HCT116 (cell line): ENCODE measurements around the gene KASH5. TPM values are rescaled to one million over a fixed set of nuclear protein-coding genes. Genes with fewer than 3 reads are reported as not detected.

ENCODE experiments used
- ATAC-seq: fragments of 200-7000 bp; cut with Tn5 transposase; 2 replicates; pipeline ENCODE4 v1.9.1; 2020; ENCODE audit warnings: mild to moderate bottlenecking, moderate library complexity
- BruUV-seq: library from RNA; stranded (reverse); fragments of 400-500 nt; replicated peaks from 2 replicates; lab custom pipeline; 2021; lab: Mats Ljungman, UMichigan
- CTCF ChIA-PET: fragments of 300-600 bp; sonication (Branson Sonifier 250); formaldehyde crosslinking; loops from one replicate; lab custom pipeline; 2021; ENCODE audit warnings: antibody characterized with exemption; lab: Charles Lee
- POLR2A ChIA-PET: fragments of 300-600, 350-600 bp; sonication (Branson Sonifier 250); formaldehyde crosslinking; loops from one replicate; lab custom pipeline; 2021; ENCODE audit warnings: antibody characterized with exemption; lab: Charles Lee
- RAD21 ChIA-PET, 2 experiments: fragments of 300-600 bp; sonication (Branson Sonifier 250); formaldehyde crosslinking; loops; one replicate each; lab custom pipeline; 2023; ENCODE audit warnings: low total read pairs in 2 of 2; ENCODE audit not compliant: uncharacterized antibody in 2 of 2, unreplicated experiment in 2 of 2, low non-redundant PET in 1 of 2; lab: Charles Lee
- DNase-seq: peaks from one replicate; pipeline ENCODE4 v3.0.0-alpha.2; 2010; ENCODE audit warnings: low read depth, low spot score
- H2AFZ ChIP-seq: fragments of 200-600 bp; shearing (Covaris generic), sonication (generic); 2 replicates; pipeline ENCODE4 v1.6.1; 2017; ENCODE audit warnings: low read depth, mixed run types, mixed read lengths, antibody characterized with exemption, low read length; ENCODE audit not compliant: poor library complexity, severe bottlenecking
- H3K27ac ChIP-seq: 2 replicates; pipeline ENCODE4 v1.5.1; 2012; ENCODE audit warnings: low read depth, low read length
- H3K27me3 ChIP-seq: fragments of 200-600 bp; sonication (generic); 2 replicates; pipeline ENCODE4 v1.6.1; 2016; ENCODE audit warnings: mixed run types, low read length, mixed read lengths; ENCODE audit not compliant: insufficient read depth
- H3K36me3 ChIP-seq, 2 experiments: fragments of 200-500 bp in 1 of 2; fragments of 200-600 bp in 1 of 2; sonication (Bioruptor generic) in 1 of 2; sonication (generic) in 1 of 2; 2 replicates each; pipeline versions ENCODE4 v1.5.1 to v1.6.1; 2014 to 2016; ENCODE audit warnings: low read length in 2 of 2, inconsistent platforms in 1 of 2, mixed read lengths in 1 of 2, mixed run types in 1 of 2; ENCODE audit not compliant: insufficient read depth in 2 of 2, control insufficient read depth in 1 of 2
- H3K4me1 ChIP-seq, 2 experiments: fragments of 200-600 bp in 1 of 2; sonication (generic) in 1 of 2; 2 replicates each; pipeline versions ENCODE4 v1.5.1 to v1.6.1; 2012 to 2017; ENCODE audit warnings: low read length in 2 of 2, inconsistent platforms in 1 of 2, mild to moderate bottlenecking in 1 of 2, mixed read lengths in 1 of 2, mixed run types in 1 of 2, moderate library complexity in 1 of 2; ENCODE audit not compliant: insufficient read depth in 2 of 2, control insufficient read depth in 1 of 2
- H3K4me2 ChIP-seq: fragments of 200-600 bp; sonication (generic); 2 replicates; pipeline ENCODE4 v1.6.1; 2017; ENCODE audit warnings: mixed run types, low read length, mixed read lengths
- H3K4me3 ChIP-seq, 2 experiments: fragments of 200-600 bp in 1 of 2; sonication (generic) in 1 of 2; replicated peaks in 1 of 2; 2 replicates each; pipeline ENCODE4 v1.5.1; 2011 to 2016; ENCODE audit warnings: low read length in 2 of 2, control low read depth in 1 of 2, low read depth in 1 of 2, mild to moderate bottlenecking in 1 of 2, mixed read lengths in 1 of 2, mixed run types in 1 of 2
- H3K79me2 ChIP-seq: fragments of 200-600 bp; sonication (generic); 2 replicates; pipeline ENCODE4 v1.6.1; 2017; ENCODE audit warnings: mild to moderate bottlenecking, mixed run types, low read length, moderate library complexity, mixed read lengths; ENCODE audit not compliant: insufficient read depth
- H3K9ac ChIP-seq: fragments of 200-600 bp; sonication (generic); 2 replicates; pipeline ENCODE4 v1.6.1; 2016; ENCODE audit warnings: low read length, mixed read lengths
- H3K9me2 ChIP-seq: fragments of 200-600 bp; sonication (generic), shearing (Covaris generic); 2 replicates; pipeline ENCODE4 v1.6.1; 2017; ENCODE audit warnings: mixed run types, mild to moderate bottlenecking, moderate library complexity; ENCODE audit not compliant: insufficient read depth
- H3K9me3 ChIP-seq, 2 experiments: fragments of 200-500 bp in 1 of 2; fragments of 200-600 bp in 1 of 2; sonication (Bioruptor generic) in 1 of 2; sonication (generic) in 1 of 2; 2 replicates each; pipeline ENCODE4 v1.6.1; 2014 to 2017; ENCODE audit warnings: low read length in 2 of 2, mixed read lengths in 2 of 2, inconsistent platforms in 1 of 2, low read depth in 1 of 2, mild to moderate bottlenecking in 1 of 2, mixed run types in 1 of 2, moderate library complexity in 1 of 2; ENCODE audit not compliant: control insufficient read depth in 1 of 2, insufficient read depth in 1 of 2
- H4K20me1 ChIP-seq: fragments of 200-600 bp; sonication (generic), shearing (Covaris generic); 2 replicates; pipeline ENCODE4 v1.6.1; 2017; ENCODE audit warnings: mixed run types, mild to moderate bottlenecking, moderate library complexity; ENCODE audit not compliant: insufficient read depth
- CBX3 ChIP-seq: IDR thresholded peaks from 2 replicates; pipeline ENCODE4 v1.6.1; 2012; ENCODE audit warnings: low read depth
- CEBPB ChIP-seq: IDR thresholded peaks from 2 replicates; pipeline ENCODE4 v1.6.1; 2012; ENCODE audit warnings: low read depth
- EZH2 ChIP-seq: fragments of 200-600 bp; sonication (generic); IDR thresholded peaks from 2 replicates; pipeline ENCODE4 v1.6.1; 2017; ENCODE audit warnings: antibody characterized with exemption, mixed run types
- POLR2A ChIP-seq: IDR thresholded peaks from 2 replicates; pipeline ENCODE4 v1.7.0; 2011; ENCODE audit warnings: borderline replicate concordance; ENCODE audit not compliant: insufficient read depth, insufficient read length; ENCODE audit errors: extremely low read depth
- SP1 ChIP-seq: IDR thresholded peaks from 2 replicates; pipeline ENCODE4 v1.6.1; 2012; ENCODE audit warnings: low read depth
- TCF7L2 ChIP-seq: IDR thresholded peaks from 2 replicates; pipeline ENCODE4 v1.7.0; 2011; ENCODE audit warnings: borderline replicate concordance, inconsistent platforms; ENCODE audit not compliant: insufficient read depth, insufficient read length; ENCODE audit errors: extremely low read depth
- ZFX ChIP-seq: fragments of 450-650 bp; IDR thresholded peaks from 2 replicates; pipeline ENCODE4 v1.6.1; 2017
- intact Hi-C: fragments of 100-400 bp; cut with micrococcal nuclease; formaldehyde crosslinking; loops from 2 replicates; pipeline ENCODE4 v1.10.0; 2022
- total RNA-seq: library from RNA; stranded (reverse); gene quantifications from one replicate; pipeline ENCODE4 v1.2.1, GENCODE V29; 2021; ENCODE audit not compliant: unreplicated experiment

KASH5 gene
- total RNA-seq, 1 experiment from 2014 or later, result not detected

DNA sequence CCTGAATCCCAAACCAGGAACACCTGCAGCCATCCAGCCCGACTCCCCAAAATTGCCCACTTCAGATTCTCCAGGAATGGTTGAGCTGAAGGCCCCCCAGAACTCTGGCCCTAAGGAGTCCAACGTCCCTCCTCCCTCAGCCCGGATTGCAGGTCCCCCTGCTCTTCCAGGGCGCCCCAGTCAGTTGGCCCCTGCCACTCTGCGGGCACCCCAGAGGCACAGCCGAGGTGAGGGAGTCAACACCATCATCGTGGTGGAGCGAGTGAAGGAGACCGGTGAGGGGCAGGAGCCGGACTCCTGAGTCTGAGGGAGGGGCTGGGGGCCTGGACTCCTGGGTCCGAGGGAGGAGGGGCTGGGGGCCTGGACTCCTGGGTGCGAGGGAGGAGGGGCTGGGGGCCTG lies 39.3 kb downstream of the KASH5 start:
- CTCF ChIA-PET, result interaction anchor here (1.5 kb wide), 1 partner anchor 18 kb away, joined by 4 read pairs; no protein-coding TSS in a partner anchor
- intact Hi-C loops, result no loop called here

DNA sequence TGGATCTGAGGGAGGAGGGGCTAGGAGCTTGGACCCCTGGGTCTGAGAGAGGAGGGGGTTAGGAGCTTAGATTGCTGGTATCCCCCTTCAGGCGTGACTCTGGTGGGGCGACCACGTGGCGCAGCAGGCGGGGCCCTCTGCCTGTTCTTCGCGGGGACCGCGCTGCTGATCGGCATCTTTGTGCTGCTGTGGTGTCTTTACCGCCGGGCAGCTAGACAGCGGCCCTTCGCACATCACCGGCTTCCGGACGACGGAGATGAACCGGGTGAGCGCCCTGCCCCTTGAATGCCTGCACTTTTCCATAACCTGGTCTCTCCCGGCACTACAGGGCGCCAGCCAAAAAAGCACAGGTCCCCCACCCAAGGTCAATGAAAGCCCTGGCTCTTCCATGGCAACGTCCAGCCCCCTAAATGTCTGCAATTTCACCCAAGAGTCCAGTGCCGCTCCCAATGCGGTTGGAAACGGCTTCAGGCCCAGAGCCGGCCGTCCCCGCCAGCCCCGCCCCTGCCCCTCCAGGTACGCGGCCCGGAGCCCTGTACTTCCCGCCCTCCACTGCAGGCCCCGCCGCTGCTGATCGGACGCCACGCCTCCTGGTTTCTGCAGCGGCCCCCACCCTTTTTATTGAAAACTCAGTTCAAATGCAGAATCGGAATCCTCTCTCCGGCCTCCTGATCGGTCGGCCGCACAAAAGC lies 40.0 kb downstream of the KASH5 start:
- H3K27me3 ChIP-seq, result no peaks in the 10 kb centered on the region
- RAD21 ChIA-PET, result no interaction called here
- H3K27ac ChIP-seq, result peak overlapping the region; percentile 60
- DNase-seq (no peak), ATAC-seq (peak; percentile 69)
- no peaks in the 10 kb centered on the region for H3K9me2 ChIP-seq
- no peaks in the 10 kb centered on the region for H3K9me3 ChIP-seq
- CTCF ChIA-PET, result no interaction called here
- H3K36me3 ChIP-seq, result no peaks in the 10 kb centered on the region
- H3K9ac ChIP-seq, result peak overlapping the region; percentile 57
- H3K4me3 ChIP-seq, result peak overlapping the region; percentile 36 to 47
- intact Hi-C loops, result no loop called here
- POLR2A ChIA-PET, result no interaction called here
- H2AFZ ChIP-seq, result peak overlapping the region; percentile 6
- H3K79me2 ChIP-seq, result no peaks in the 10 kb centered on the region
- BruUV-seq, result no TSS peak
- no peaks in the 10 kb centered on the region for H4K20me1 ChIP-seq
- H3K4me1 ChIP-seq, result peaks cover 12 to 38% of the 10 kb centered on the region in 2 experiments; a peak in 3 of 4 replicates
- peak overlapping the region; percentile 81 for H3K4me2 ChIP-seq
- TF ChIP-seq POLR2A, result peak; percentile 29
- peak; percentile 33; the same call in 1 of the 2 replicates for TF ChIP-seq ZFX
- no peak for TF ChIP-seq CEBPB

More for the DNA sequence above, 39.3 kb downstream of the KASH5 start:
- Histone ChIP-seq H3K9me3 (no peaks in the 10 kb centered on the region), H3K9me2 (no peaks in the 10 kb centered on the region), H3K36me3 (no peaks in the 10 kb centered on the region), H3K79me2 (no peaks in the 10 kb centered on the region), H2AFZ (no peak overlapping the region), H4K20me1 (no peaks in the 10 kb centered on the region), H3K27ac (no peak overlapping the region), H3K4me2 (0 out of 2 replicates have a peak overlapping the region, but pooled peaks have one; percentile 88), H3K9ac (no peak overlapping the region), H3K4me3 (no peak overlapping the region), H3K27me3 (no peaks in the 10 kb centered on the region), H3K4me1 (peaks cover 12 to 38% of the 10 kb centered on the region in 2 experiments; a peak in 3 of 4 replicates)
- RAD21 ChIA-PET, result interaction anchor here in 1 of 2 experiments (1.4 kb wide), 1 partner anchor 15 kb away, joined by 3 read pairs; no protein-coding TSS in a partner anchor
- ATAC-seq (no peak), DNase-seq (no peak)
- no peak for TF ChIP-seq TCF7L2
- TF ChIP-seq CBX3, result no peak
- no peak for TF ChIP-seq SP1
- TF ChIP-seq EZH2, result no peak
- BruUV-seq, result no TSS peak
- POLR2A ChIA-PET, result no interaction called here
